RWPE2 (cell line): ENCODE results near the gene SRSF10.
A peak's percentile ranks its signal among the peaks of the same experiment; 100 is the strongest.

Source experiments
- ATAC-seq: fragments of 200-7000 bp; cut with Tn5 transposase; 3 replicates; pipeline ENCODE4 v1.9.1; 2021; ENCODE audit warnings: low read depth
- DNase-seq: peaks from one replicate; pipeline ENCODE4 v3.0.0-alpha.2; 2020; ENCODE audit warnings: low spot score
- H3K27ac ChIP-seq: fragments of 450-650 bp; 2 replicates; pipeline ENCODE4 v1.5.1; 2017; ENCODE audit warnings: mild to moderate bottlenecking; ENCODE audit not compliant: poor library complexity, severe bottlenecking
- H3K27me3 ChIP-seq: fragments of 250-450 bp; sonication (Bioruptor Pico); 2 replicates; pipeline ENCODE4 v1.5.1; 2021; ENCODE audit warnings: mild to moderate bottlenecking, moderate library complexity; ENCODE audit not compliant: insufficient read depth, poor library complexity, severe bottlenecking
- H3K36me3 ChIP-seq: fragments of 250-450 bp; sonication (Bioruptor Pico); 2 replicates; pipeline ENCODE4 v1.5.1; 2020; ENCODE audit warnings: low read depth, mild to moderate bottlenecking, moderate library complexity
- H3K4me1 ChIP-seq: fragments of 250-450 bp; sonication (Bioruptor Pico); 2 replicates; pipeline ENCODE4 v1.5.1; 2021; ENCODE audit warnings: mild to moderate bottlenecking, moderate library complexity; ENCODE audit not compliant: insufficient read depth, poor library complexity, severe bottlenecking
- H3K4me3 ChIP-seq: fragments of 250-450 bp; sonication (Bioruptor Pico); 2 replicates; pipeline ENCODE4 v1.5.1; 2021; ENCODE audit warnings: mild to moderate bottlenecking, moderate library complexity; ENCODE audit not compliant: severe bottlenecking
- H3K9me3 ChIP-seq: fragments of 250-450 bp; sonication (Bioruptor Pico); 2 replicates; pipeline ENCODE4 v1.5.1; 2021; ENCODE audit warnings: mild to moderate bottlenecking, moderate library complexity; ENCODE audit not compliant: severe bottlenecking
- TF ChIP-seq, protein P1 (sequence below): fragments of 450-650 bp; IDR thresholded peaks from one replicate; pipeline ENCODE4 v1.5.1; 2017; ENCODE audit warnings: mild to moderate bottlenecking, moderate library complexity; ENCODE audit not compliant: poor library complexity, severe bottlenecking

Gene SRSF10

DNA sequence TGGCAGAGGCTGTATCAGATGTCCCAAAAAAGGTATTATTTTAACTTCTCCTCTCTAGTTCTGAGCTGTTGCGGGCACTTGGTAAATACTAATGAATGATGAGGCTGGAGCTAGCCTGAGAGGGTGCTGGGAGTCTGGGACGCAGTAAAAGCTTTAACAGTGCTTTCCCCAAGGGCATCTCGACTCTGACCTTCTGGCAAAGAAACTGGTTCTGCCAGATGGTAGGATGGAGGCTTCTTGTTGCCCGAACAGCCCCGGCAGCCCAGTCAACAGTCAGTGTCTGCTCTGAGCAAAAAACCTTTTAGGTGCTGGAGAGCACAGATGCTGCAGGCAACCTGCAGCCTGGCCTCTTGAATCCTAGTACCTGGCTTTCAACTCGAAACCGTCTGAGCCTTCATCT lies 23.0 kb downstream of the SRSF10 start:
- peak overlapping the region; percentile 98 for H3K27ac ChIP-seq
- H3K4me1 ChIP-seq = peaks cover 52% of the 10 kb centered on the region
- TF ChIP-seq, protein P1, sequence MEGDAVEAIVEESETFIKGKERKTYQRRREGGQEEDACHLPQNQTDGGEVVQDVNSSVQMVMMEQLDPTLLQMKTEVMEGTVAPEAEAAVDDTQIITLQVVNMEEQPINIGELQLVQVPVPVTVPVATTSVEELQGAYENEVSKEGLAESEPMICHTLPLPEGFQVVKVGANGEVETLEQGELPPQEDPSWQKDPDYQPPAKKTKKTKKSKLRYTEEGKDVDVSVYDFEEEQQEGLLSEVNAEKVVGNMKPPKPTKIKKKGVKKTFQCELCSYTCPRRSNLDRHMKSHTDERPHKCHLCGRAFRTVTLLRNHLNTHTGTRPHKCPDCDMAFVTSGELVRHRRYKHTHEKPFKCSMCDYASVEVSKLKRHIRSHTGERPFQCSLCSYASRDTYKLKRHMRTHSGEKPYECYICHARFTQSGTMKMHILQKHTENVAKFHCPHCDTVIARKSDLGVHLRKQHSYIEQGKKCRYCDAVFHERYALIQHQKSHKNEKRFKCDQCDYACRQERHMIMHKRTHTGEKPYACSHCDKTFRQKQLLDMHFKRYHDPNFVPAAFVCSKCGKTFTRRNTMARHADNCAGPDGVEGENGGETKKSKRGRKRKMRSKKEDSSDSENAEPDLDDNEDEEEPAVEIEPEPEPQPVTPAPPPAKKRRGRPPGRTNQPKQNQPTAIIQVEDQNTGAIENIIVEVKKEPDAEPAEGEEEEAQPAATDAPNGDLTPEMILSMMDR = no peak
- ATAC-seq (peak; percentile 6; the same call in 2 of the 3 replicates), DNase-seq (peak; percentile 56)
- H3K4me3 ChIP-seq = no peak overlapping the region
- H3K9me3 ChIP-seq = peaks cover 4% of the 10 kb centered on the region
- H3K36me3 ChIP-seq = peaks cover 17% of the 10 kb centered on the region
- H3K27me3 ChIP-seq = no peaks in the 10 kb centered on the region

DNA sequence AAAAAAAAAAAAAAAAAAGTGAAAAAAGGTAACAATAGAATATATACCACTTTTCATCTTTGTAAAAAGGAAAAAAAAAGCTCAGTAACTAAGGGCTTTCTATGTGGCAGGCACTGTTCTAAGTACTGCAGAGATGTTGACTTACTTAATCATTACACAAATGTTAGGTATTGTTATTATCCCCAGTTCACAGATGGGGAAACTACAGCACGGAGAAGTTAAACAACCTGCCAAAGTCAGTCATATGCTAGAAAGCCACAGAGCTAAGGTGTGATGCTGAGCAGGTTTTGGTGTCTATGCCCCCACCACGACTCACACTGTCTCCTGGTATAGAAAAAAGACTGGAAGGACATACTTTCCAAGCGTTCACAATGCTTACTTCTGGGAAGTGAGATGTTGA lies 27.1 kb downstream of the SRSF10 start:
- DNase-seq (no peak), ATAC-seq (no peak)
- Histone ChIP-seq H3K4me3 (no peak overlapping the region), H3K36me3 (no peaks in the 10 kb centered on the region), H3K4me1 (peaks cover 48% of the 10 kb centered on the region), H3K9me3 (no peaks in the 10 kb centered on the region), H3K27ac (peak overlapping the region; percentile 98), H3K27me3 (no peaks in the 10 kb centered on the region)
- TF ChIP-seq, protein P1 = no peak

DNA sequence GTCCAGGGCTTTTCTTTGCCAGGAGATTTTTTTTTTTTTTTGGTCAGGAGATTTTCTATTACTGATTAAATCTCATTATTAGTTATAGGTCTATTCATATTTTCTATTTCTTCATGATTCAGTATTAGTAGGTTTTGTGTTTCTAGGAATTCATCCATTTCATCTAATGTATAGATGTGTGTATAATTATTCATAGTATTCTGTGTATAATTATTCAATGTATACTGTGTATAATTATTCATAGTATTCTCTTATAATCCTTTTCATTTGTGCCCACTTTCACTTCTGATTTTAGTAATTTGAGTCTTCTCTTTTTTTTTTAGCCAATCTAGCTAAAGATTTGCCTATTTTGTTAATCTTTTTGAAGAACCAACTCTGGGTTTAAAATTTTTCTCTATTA lies 32.8 kb downstream of the SRSF10 start:
- TF ChIP-seq, protein P1 = no peak
- ATAC-seq = no peak
- H3K36me3 ChIP-seq = no peaks in the 10 kb centered on the region
- no peak for DNase-seq
- H3K4me1 ChIP-seq = peaks cover 14% of the 10 kb centered on the region
- H3K27me3 ChIP-seq = no peaks in the 10 kb centered on the region
- no peak overlapping the region for H3K27ac ChIP-seq
- H3K4me3 ChIP-seq = no peak overlapping the region
- H3K9me3 ChIP-seq = peaks cover 8% of the 10 kb centered on the region

DNA sequence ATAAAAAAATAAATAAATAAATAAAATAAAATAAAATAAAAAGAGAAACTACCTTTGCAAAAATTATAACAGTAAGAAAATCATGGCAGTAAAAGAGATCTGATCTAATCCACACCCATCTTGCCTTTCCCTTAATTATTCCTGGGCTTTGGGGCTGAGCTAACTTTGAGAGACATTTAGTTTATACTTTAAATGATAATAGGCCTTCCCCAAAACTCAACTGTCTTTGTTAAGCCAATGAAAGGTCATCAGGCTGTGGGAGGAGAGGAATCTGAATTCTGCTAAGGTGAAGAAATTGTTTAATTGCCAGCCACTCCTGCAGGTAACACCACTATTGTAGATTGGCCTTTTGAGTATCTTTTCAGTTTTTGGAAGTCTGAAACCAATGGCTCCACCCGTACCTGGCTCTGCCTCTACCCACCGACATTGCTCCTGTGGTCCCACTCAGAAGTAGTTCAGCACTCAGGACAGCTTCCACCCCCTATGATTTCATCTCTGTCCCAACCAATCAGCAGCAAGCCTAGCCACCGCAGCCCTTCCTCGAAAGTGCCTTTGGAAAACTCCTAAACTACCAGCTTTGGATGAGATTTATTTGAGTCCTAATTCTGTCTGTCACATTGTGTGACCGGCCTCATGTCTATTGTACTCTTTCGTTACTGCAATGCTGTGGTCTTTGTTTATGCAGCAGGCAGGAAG lies 43.5 kb downstream of the SRSF10 start:
- no peaks in the 10 kb centered on the region for H3K9me3 ChIP-seq
- no peak for ATAC-seq
- no peak overlapping the region for H3K27ac ChIP-seq
- DNase-seq = no peak
- no peaks in the 10 kb centered on the region for H3K36me3 ChIP-seq
- H3K4me3 ChIP-seq = no peak overlapping the region
- TF ChIP-seq, protein P1 = no peak
- no peaks in the 10 kb centered on the region for H3K27me3 ChIP-seq
- peaks cover 1% of the 10 kb centered on the region for H3K4me1 ChIP-seq

DNA sequence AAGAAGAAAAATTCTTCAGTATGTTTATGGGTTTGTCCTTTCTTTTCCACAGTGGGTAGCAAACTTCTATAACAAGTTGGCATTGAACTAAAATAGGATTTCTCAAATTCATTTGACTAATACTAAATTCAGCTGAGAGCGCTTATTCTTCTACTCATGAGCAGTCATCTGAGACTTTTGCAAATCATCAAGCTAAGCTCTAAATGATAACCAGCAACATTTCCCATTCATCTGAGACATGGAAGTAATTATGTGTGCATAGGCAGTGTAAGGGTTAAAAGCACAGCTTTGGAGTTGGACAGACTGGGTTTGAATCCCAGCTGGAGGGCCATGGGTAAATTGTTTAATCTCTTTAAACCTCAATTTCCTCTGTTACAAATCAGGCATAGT lies 48.6 kb downstream of the SRSF10 start:
- H3K36me3 ChIP-seq = no peaks in the 10 kb centered on the region
- TF ChIP-seq, protein P1 = no peak
- DNase-seq (no peak), ATAC-seq (no peak)
- peak overlapping the region; percentile 56 for H3K27ac ChIP-seq
- H3K4me1 ChIP-seq = peaks cover 9% of the 10 kb centered on the region
- H3K27me3 ChIP-seq = no peaks in the 10 kb centered on the region
- no peaks in the 10 kb centered on the region for H3K9me3 ChIP-seq
- H3K4me3 ChIP-seq = no peak overlapping the region
